Measurements from ENCODE around the gene KCNG3.

The KCNG3 gene

DNA sequence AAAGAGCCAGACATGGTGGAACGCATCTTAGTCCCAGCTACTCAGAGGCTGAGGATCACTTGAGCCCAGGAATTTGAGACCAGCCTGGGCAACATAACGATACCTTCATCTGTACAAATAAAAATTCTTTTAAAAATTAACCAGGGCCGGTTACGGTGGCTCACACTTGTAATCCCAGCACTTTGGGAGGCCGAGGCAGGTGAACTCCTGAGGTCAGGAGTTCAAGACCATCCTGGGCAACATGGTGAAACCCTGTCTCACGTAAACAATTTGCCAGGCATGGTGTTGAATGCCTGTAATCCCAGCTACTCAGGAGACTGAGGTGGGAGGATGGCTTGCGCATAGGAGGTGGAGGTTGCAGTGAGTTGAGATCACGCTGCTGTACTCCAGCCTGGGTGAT lies 25.8 kb upstream of the KCNG3 start:
- POLR2A ChIA-PET = no interaction called here

DNA sequence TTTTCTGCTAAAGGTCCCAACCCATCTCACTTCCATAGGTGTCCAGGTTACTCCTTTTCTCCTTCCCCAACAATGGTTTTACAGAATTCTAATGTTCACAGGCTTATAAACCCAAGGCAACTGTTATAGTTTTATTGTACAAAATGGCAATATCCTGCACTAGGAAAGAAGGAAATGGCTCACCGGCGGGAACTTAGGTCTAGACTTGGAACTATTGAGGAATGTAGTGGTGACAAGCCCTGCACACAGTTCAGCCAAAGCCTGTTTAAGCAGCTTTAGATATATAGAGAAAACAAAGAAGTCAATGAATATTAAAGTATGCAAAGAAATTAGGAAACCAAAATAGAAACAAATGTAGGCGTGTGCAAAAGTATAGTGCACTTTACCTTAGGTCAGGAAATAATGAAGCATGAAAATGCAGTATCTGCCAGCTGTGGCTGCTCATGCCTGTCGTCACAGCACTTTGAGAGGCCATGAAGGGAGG lies 22.7 kb upstream of the KCNG3 start:
- H3K36me3 ChIP-seq (ENCODE audit: control insufficient read depth in 4 of 4, insufficient read depth in 4 of 4, low read length in 3 of 4) = no peaks in the 10 kb centered on the region
- no peak overlapping the region for H3K27ac ChIP-seq (ENCODE audit: insufficient read depth in 1 of 2, low read depth in 1 of 2, low read length in 2 of 2, poor library complexity in 1 of 2, severe bottlenecking in 2 of 2)
- 92% methylated on average over 4 of the region's 4 CpGs for WGBS (ENCODE audit: insufficient coverage)
- H3K27me3 ChIP-seq (replicated peaks in 2 of 5; ENCODE audit: control insufficient read depth in 4 of 5, insufficient read depth in 5 of 5, low read length in 4 of 5) = peaks cover 0 to 17% (median 7%) of the 10 kb centered on the region in 5 experiments
- H3K4me1 ChIP-seq (ENCODE audit: control extremely low read depth in 1 of 4, control insufficient read depth in 4 of 4, insufficient read depth in 4 of 4, low read length in 3 of 4) = no peaks in the 10 kb centered on the region
- POLR2A ChIA-PET = no interaction called here
- no peaks in the 10 kb centered on the region for H3K9me3 ChIP-seq (ENCODE audit: control extremely low read depth in 1 of 5, control insufficient read depth in 4 of 5, insufficient read depth in 2 of 5, low read depth in 1 of 5, low read length in 4 of 5)
- CTCF ChIA-PET = no interaction called here
- no peak overlapping the region for H3K4me3 ChIP-seq (ENCODE audit: control insufficient read depth in 1 of 7, extremely low read depth in 1 of 7, insufficient read depth in 4 of 7, low read depth in 2 of 7, low read length in 6 of 7)
- no peak for DNase-seq

More for the DNA sequence above, 25.8 kb upstream of the KCNG3 start:
- WGBS (ENCODE audit: insufficient coverage) = 100% methylated on average over 6 of the region's 8 CpGs
- no peak for DNase-seq
- Histone ChIP-seq H3K27me3 (replicated peaks in 2 of 5; ENCODE audit: control insufficient read depth in 4 of 5, insufficient read depth in 5 of 5, low read length in 4 of 5) (peaks cover 0 to 10% (median 0%) of the 10 kb centered on the region in 5 experiments), H3K9me3 (ENCODE audit: control extremely low read depth in 1 of 5, control insufficient read depth in 4 of 5, insufficient read depth in 2 of 5, low read depth in 1 of 5, low read length in 4 of 5) (no peaks in the 10 kb centered on the region), H3K27ac (ENCODE audit: insufficient read depth in 1 of 2, low read depth in 1 of 2, low read length in 2 of 2, poor library complexity in 1 of 2, severe bottlenecking in 2 of 2) (no peak overlapping the region), H3K4me1 (ENCODE audit: control extremely low read depth in 1 of 4, control insufficient read depth in 4 of 4, insufficient read depth in 4 of 4, low read length in 3 of 4) (no peaks in the 10 kb centered on the region), H3K4me3 (ENCODE audit: control insufficient read depth in 1 of 7, extremely low read depth in 1 of 7, insufficient read depth in 4 of 7, low read depth in 2 of 7, low read length in 6 of 7) (no peak overlapping the region), H3K36me3 (ENCODE audit: control insufficient read depth in 4 of 4, insufficient read depth in 4 of 4, low read length in 3 of 4) (no peaks in the 10 kb centered on the region)
- CTCF ChIA-PET = no interaction called here

DNA sequence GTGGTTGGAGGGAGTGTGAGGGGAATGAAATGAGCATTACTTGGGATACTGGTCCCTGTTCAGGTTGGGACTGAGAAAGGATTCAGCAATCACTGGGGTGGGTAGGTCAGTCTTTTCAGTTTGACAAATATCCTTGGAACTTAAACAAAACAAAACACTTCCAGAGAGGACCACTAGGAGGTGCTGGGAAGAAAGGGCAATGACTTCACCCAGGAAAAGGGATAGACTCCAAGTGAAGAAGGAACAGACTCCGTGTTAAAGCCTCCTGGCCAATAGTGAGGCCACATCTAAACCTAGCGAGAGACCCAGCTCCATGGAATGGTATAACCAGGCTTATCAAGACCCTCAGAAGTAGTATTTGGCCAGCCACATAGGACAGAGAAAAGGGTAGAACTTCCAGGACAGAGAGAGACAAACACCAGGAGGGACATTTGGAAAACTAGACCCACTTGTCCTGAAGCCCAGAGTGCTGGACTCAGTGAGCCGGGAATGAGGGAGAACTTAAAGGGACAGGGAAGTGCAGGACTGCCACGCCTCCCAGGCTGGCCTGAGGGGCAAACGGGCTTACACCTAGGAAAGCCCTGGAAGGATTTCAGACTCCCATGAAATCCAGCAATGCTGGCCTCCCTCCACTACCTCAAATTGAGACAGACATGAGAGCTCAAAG lies 19.6 kb upstream of the KCNG3 start:
- peaks cover 0 to 12% (median 3%) of the 10 kb centered on the region in 5 experiments for H3K27me3 ChIP-seq (replicated peaks in 2 of 5; ENCODE audit: control insufficient read depth in 4 of 5, insufficient read depth in 5 of 5, low read length in 4 of 5)
- no peak overlapping the region for H3K27ac ChIP-seq (ENCODE audit: insufficient read depth in 1 of 2, low read depth in 1 of 2, low read length in 2 of 2, poor library complexity in 1 of 2, severe bottlenecking in 2 of 2)
- H3K4me3 ChIP-seq (ENCODE audit: control insufficient read depth in 1 of 7, extremely low read depth in 1 of 7, insufficient read depth in 4 of 7, low read depth in 2 of 7, low read length in 6 of 7) = no peak overlapping the region
- WGBS (ENCODE audit: insufficient coverage) = 73% methylated on average over 5 of the region's 5 CpGs
- ChIA-PET POLR2A (no interaction called here), CTCF (interaction anchor here (0.9 to 1.7 kb wide), 4 partner anchors 12 to 150 kb away, joined by 3 read pairs; no protein-coding TSS in a partner anchor)
- peak; percentile 37 to 50 (median 38) for DNase-seq
- peaks cover 1 to 9% (median 5%) of the 10 kb centered on the region in 4 experiments for H3K4me1 ChIP-seq (ENCODE audit: control extremely low read depth in 1 of 4, control insufficient read depth in 4 of 4, insufficient read depth in 4 of 4, low read length in 3 of 4)
- H3K36me3 ChIP-seq (ENCODE audit: control insufficient read depth in 4 of 4, insufficient read depth in 4 of 4, low read length in 3 of 4) = no peaks in the 10 kb centered on the region
- no peaks in the 10 kb centered on the region for H3K9me3 ChIP-seq (ENCODE audit: control extremely low read depth in 1 of 5, control insufficient read depth in 4 of 5, insufficient read depth in 2 of 5, low read depth in 1 of 5, low read length in 4 of 5)

DNA sequence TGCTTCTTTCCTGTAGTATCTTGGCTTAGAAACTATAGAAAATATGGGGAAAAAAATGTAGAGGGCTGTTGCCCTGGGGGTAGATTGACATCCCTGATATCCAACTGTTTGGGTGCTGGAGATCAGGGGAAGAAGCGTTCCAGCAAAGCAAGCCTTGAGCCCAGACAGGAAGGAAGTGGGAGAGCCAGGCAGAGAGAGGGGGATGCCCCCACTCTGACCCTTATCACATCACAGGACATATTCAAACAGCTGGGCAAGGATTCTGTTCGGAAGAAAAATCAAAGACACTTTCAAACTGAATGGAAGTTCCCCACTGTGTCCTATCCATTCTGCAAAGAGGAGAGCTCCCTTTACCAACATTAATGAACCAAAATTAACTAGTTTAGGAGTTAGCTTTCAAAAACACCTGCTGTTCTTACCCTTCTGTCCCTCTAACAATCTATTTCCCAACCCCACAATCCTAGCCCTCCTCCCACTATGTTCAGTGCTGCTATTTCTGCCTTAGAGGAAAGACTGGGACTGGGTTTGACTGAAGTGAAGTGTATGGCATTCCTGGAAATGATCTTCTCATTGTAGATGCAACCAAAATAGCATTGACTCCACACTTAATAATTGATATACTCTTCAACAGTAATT lies 16.9 kb upstream of the KCNG3 start:
- WGBS (ENCODE audit: insufficient coverage) = no CpG with 5 or more reads among the region's 2 CpGs
- POLR2A ChIA-PET = no interaction called here
- CTCF ChIA-PET = interaction anchor here (1.0 to 1.4 kb wide), 2 partner anchors 9 to 152 kb away, joined by 5 to 6 read pairs; no protein-coding TSS in a partner anchor

DNA sequence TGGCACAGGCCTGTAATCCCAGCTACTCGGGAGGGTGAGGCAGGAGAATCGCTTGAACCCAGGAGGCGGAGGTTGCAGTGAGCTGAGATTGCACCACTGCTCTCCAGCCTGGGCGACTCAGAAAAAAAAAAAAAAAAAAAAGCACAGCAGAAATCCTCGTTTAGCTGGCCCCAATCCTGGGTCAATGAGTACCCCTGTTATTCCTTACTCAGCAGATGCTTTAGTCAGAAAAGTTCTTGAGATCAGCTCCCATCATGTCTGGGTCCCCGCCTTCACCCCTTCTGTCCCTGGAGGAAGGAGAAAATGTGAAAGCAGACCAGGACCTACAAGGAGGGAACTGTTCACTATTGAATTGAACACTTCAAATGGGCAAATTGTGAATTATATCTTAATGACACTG lies 16.4 kb upstream of the KCNG3 start:
- DNase-seq = no peak
- Histone ChIP-seq H3K4me1 (ENCODE audit: control extremely low read depth in 1 of 4, control insufficient read depth in 4 of 4, insufficient read depth in 4 of 4, low read length in 3 of 4) (peaks cover 1 to 9% (median 5%) of the 10 kb centered on the region in 4 experiments), H3K27me3 (replicated peaks in 2 of 5; ENCODE audit: control insufficient read depth in 4 of 5, insufficient read depth in 5 of 5, low read length in 4 of 5) (peaks cover 0 to 19% (median 7%) of the 10 kb centered on the region in 5 experiments), H3K36me3 (ENCODE audit: control insufficient read depth in 4 of 4, insufficient read depth in 4 of 4, low read length in 3 of 4) (no peaks in the 10 kb centered on the region), H3K9me3 (ENCODE audit: control extremely low read depth in 1 of 5, control insufficient read depth in 4 of 5, insufficient read depth in 2 of 5, low read depth in 1 of 5, low read length in 4 of 5) (no peaks in the 10 kb centered on the region), H3K4me3 (ENCODE audit: control insufficient read depth in 1 of 7, extremely low read depth in 1 of 7, insufficient read depth in 4 of 7, low read depth in 2 of 7, low read length in 6 of 7) (no peak overlapping the region), H3K27ac (ENCODE audit: insufficient read depth in 1 of 2, low read depth in 1 of 2, low read length in 2 of 2, poor library complexity in 1 of 2, severe bottlenecking in 2 of 2) (no peak overlapping the region)
- CTCF ChIA-PET = interaction anchor here (1.0 to 1.4 kb wide), 2 partner anchors 9 to 153 kb away, joined by 5 to 6 read pairs; no protein-coding TSS in a partner anchor
- POLR2A ChIA-PET = no interaction called here
- 100% methylated on average over 4 of the region's 6 CpGs for WGBS (ENCODE audit: insufficient coverage)

More for the DNA sequence above, 16.9 kb upstream of the KCNG3 start:
- Histone ChIP-seq H3K27ac (ENCODE audit: insufficient read depth in 1 of 2, low read depth in 1 of 2, low read length in 2 of 2, poor library complexity in 1 of 2, severe bottlenecking in 2 of 2) (no peak overlapping the region), H3K27me3 (replicated peaks in 2 of 5; ENCODE audit: control insufficient read depth in 4 of 5, insufficient read depth in 5 of 5, low read length in 4 of 5) (peaks cover 0 to 16% (median 7%) of the 10 kb centered on the region in 5 experiments), H3K4me1 (ENCODE audit: control extremely low read depth in 1 of 4, control insufficient read depth in 4 of 4, insufficient read depth in 4 of 4, low read length in 3 of 4) (peaks cover 1 to 9% (median 5%) of the 10 kb centered on the region in 4 experiments), H3K4me3 (ENCODE audit: control insufficient read depth in 1 of 7, extremely low read depth in 1 of 7, insufficient read depth in 4 of 7, low read depth in 2 of 7, low read length in 6 of 7) (no peak overlapping the region), H3K9me3 (ENCODE audit: control extremely low read depth in 1 of 5, control insufficient read depth in 4 of 5, insufficient read depth in 2 of 5, low read depth in 1 of 5, low read length in 4 of 5) (no peaks in the 10 kb centered on the region), H3K36me3 (ENCODE audit: control insufficient read depth in 4 of 4, insufficient read depth in 4 of 4, low read length in 3 of 4) (no peaks in the 10 kb centered on the region)
- DNase-seq = no peak

DNA sequence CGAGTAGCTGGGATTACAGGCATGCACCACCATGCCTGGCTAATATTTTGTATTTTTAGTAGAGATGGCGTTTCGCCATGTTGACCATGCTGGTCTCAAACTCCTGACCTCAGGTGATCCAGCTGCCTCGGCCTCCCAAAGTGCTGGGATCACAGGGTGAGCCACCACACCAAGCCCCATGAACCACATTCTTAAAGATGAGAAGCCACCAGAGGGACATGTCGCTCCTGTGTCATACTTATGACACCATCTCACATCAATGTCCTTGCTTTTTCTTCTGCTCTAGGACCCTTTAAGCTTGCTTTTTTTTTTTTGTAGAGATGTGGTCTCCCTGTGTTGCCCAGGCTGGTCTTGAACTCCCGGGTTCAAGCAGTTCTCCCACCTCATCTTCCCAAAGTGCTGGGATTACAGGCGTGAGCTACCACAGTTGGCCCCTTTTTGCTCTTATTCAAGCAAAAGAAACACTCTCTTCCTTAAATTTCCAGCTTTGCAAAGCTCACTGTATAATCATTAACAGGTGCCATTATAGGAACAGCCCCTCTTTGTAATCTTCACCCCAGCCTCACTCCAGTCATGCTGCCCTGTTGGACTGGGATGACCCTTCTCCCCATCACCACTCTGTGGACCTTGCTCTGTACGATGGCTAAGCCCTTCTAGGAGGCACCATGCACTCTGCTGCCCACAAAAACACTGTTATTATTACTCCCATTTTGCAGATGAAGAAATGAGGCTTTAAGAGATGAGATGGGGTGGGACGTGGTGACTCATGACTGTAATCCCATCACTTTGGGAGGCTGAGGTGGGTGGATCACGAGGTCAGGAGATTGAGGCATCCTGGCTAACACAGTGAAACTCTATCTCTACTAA lies 10.8 kb upstream of the KCNG3 start:
- DNase-seq = no peak
- H3K4me1 ChIP-seq (ENCODE audit: control extremely low read depth in 1 of 4, control insufficient read depth in 4 of 4, insufficient read depth in 4 of 4, low read length in 3 of 4) = no peaks in the 10 kb centered on the region
- POLR2A ChIA-PET = interaction anchor here (0.7 kb wide), 1 partner anchor 904 kb away, joined by 3 read pairs; no protein-coding TSS in a partner anchor
- no peak overlapping the region for H3K4me3 ChIP-seq (ENCODE audit: control insufficient read depth in 1 of 7, extremely low read depth in 1 of 7, insufficient read depth in 4 of 7, low read depth in 2 of 7, low read length in 6 of 7)
- CTCF ChIA-PET = interaction anchor here (1.3 kb wide), 1 partner anchor 11 kb away, joined by 3 read pairs; the partner anchor contains the start of gene KCNG3
- no peak overlapping the region for H3K27ac ChIP-seq (ENCODE audit: insufficient read depth in 1 of 2, low read depth in 1 of 2, low read length in 2 of 2, poor library complexity in 1 of 2, severe bottlenecking in 2 of 2)
- 98% methylated on average over 5 of the region's 10 CpGs for WGBS (ENCODE audit: insufficient coverage)
- H3K36me3 ChIP-seq (ENCODE audit: control insufficient read depth in 4 of 4, insufficient read depth in 4 of 4, low read length in 3 of 4) = no peaks in the 10 kb centered on the region
- peaks cover 0 to 3% (median 0%) of the 10 kb centered on the region in 5 experiments for H3K9me3 ChIP-seq (ENCODE audit: control extremely low read depth in 1 of 5, control insufficient read depth in 4 of 5, insufficient read depth in 2 of 5, low read depth in 1 of 5, low read length in 4 of 5)
- peaks cover 0 to 30% (median 0%) of the 10 kb centered on the region in 5 experiments for H3K27me3 ChIP-seq (replicated peaks in 2 of 5; ENCODE audit: control insufficient read depth in 4 of 5, insufficient read depth in 5 of 5, low read length in 4 of 5)

Data from common myeloid progenitor, CD34-positive (primary cell).